WTC11 (cell line): Measurements from ENCODE around the gene NGB. TPM values are rescaled to one million over a fixed set of nuclear protein-coding genes. Genes with fewer than 3 reads are reported as not detected.
A peak's percentile ranks its signal among the peaks of the same experiment; 100 is the strongest.

Experiments used
- ATAC-seq: fragments of 200-7000 bp; cut with Tn5 transposase; 2 replicates; pipeline ENCODE4 v1.10.0; 2021; ENCODE audit warnings: mild to moderate bottlenecking, moderate library complexity
- CTCF ChIA-PET: fragments of 300-600 bp; sonication (Branson Sonifier 250); formaldehyde crosslinking; loops from one replicate; lab custom pipeline; 2021; ENCODE audit warnings: antibody characterized with exemption; lab: Charles Lee
- POLR2A ChIA-PET: fragments of 350-600 bp; sonication (Branson Sonifier 250); formaldehyde crosslinking; loops from one replicate; lab custom pipeline; 2021; ENCODE audit warnings: antibody characterized with exemption; lab: Charles Lee
- DNase-seq: peaks from one replicate; pipeline ENCODE4 v3.0.0; 2021; ENCODE audit warnings: low spot score
- H3K27ac Mint-ChIP-seq: 2 replicates; pipeline ENCODE4 v1.8.0; 2021; ENCODE audit warnings: mixed read lengths
- H3K27me3 Mint-ChIP-seq: 2 replicates; pipeline ENCODE4 v1.8.0; 2021; ENCODE audit warnings: low read depth, mild to moderate bottlenecking, moderate library complexity, mixed read lengths
- H3K36me3 Mint-ChIP-seq: 2 replicates; pipeline ENCODE4 v1.8.0; 2021; ENCODE audit warnings: mixed read lengths
- H3K4me1 Mint-ChIP-seq: 2 replicates; pipeline ENCODE4 v1.8.0; 2022; ENCODE audit warnings: mixed read lengths
- H3K4me3 Mint-ChIP-seq: 2 replicates; pipeline ENCODE4 v1.8.0; 2021; ENCODE audit warnings: mild to moderate bottlenecking, moderate library complexity, mixed read lengths
- H3K9me3 Mint-ChIP-seq: 2 replicates; pipeline ENCODE4 v1.8.0; 2021; ENCODE audit warnings: mixed read lengths
- CBFB ChIP-seq: sonication (generic); formaldehyde crosslinking; IDR thresholded peaks from 2 replicates; pipeline ENCODE4 v1.8.1; 2022; ENCODE audit warnings: mild to moderate bottlenecking, low read depth, missing genetic modification reagents
- CREB1 ChIP-seq: sonication (generic); formaldehyde crosslinking; IDR thresholded peaks from 2 replicates; pipeline ENCODE4 v1.8.0; 2023; ENCODE audit warnings: mild to moderate bottlenecking, missing genetic modification reagents
- ETV6 ChIP-seq: sonication (generic); formaldehyde crosslinking; IDR thresholded peaks from 2 replicates; pipeline ENCODE4 v1.8.1; 2022; ENCODE audit warnings: mild to moderate bottlenecking, missing genetic modification reagents
- GABPB1 ChIP-seq: sonication (generic); formaldehyde crosslinking; IDR thresholded peaks from 2 replicates; pipeline ENCODE4 v1.8.1; 2023; ENCODE audit warnings: mild to moderate bottlenecking, missing genetic modification reagents
- HMGA2 ChIP-seq: fragments of 250-450 bp; sonication (Bioruptor Pico); IDR thresholded peaks from 2 replicates; pipeline ENCODE4 v1.4.0; 2021; ENCODE audit warnings: mild to moderate bottlenecking, moderate library complexity
- JAZF1 ChIP-seq: fragments of 250-450 bp; sonication (Bioruptor Pico); IDR thresholded peaks from 2 replicates; pipeline ENCODE4 v1.9.0; 2021; ENCODE audit warnings: moderate library complexity, mild to moderate bottlenecking, inconsistent platforms
- JUN ChIP-seq: sonication (generic); formaldehyde crosslinking; IDR thresholded peaks from 2 replicates; pipeline ENCODE4 v1.8.0; 2023; ENCODE audit warnings: mild to moderate bottlenecking, missing genetic modification reagents
- MXD4 ChIP-seq: fragments of 250-450 bp; sonication (Bioruptor Pico); IDR thresholded peaks from 2 replicates; pipeline ENCODE4 v1.8.0; 2021; ENCODE audit warnings: mild to moderate bottlenecking, moderate library complexity, borderline replicate concordance
- NR2C2 ChIP-seq: sonication (generic); formaldehyde crosslinking; IDR thresholded peaks from 2 replicates; pipeline ENCODE4 v1.8.0; 2022; ENCODE audit warnings: mild to moderate bottlenecking, missing genetic modification reagents
- NR3C1 ChIP-seq: sonication (generic); formaldehyde crosslinking; conservative IDR thresholded peaks from 2 replicates; pipeline ENCODE4 v1.8.1; 2023; ENCODE audit warnings: low read depth, mild to moderate bottlenecking, missing genetic modification reagents
- OVOL2 ChIP-seq: fragments of 250-450 bp; sonication (Bioruptor Pico); IDR thresholded peaks from 2 replicates; pipeline ENCODE4 v1.9.0; 2021; ENCODE audit warnings: mild to moderate bottlenecking, borderline replicate concordance
- RORB ChIP-seq: fragments of 250-450 bp; sonication (Bioruptor Pico); IDR thresholded peaks from 2 replicates; pipeline ENCODE4 v1.9.0; 2021; ENCODE audit warnings: mild to moderate bottlenecking
- TEAD4 ChIP-seq: sonication (generic); formaldehyde crosslinking; IDR thresholded peaks from 2 replicates; pipeline ENCODE4 v1.8.0; 2022; ENCODE audit warnings: mild to moderate bottlenecking, missing genetic modification reagents
- ZNF219 ChIP-seq: sonication (generic); formaldehyde crosslinking; IDR thresholded peaks from 2 replicates; pipeline ENCODE4 v1.8.0; 2023; ENCODE audit warnings: missing genetic modification reagents, mild to moderate bottlenecking, borderline replicate concordance
- ZNF263 ChIP-seq: sonication (generic); formaldehyde crosslinking; IDR thresholded peaks from 2 replicates; pipeline ENCODE4 v1.8.1; 2022; ENCODE audit warnings: low read depth, mild to moderate bottlenecking, moderate library complexity, missing genetic modification reagents
- total RNA-seq: library from RNA; stranded (reverse); gene quantifications from 3 replicates; pipeline ENCODE4 v1.2.3, GENCODE V29; 2021
- TF ChIP-seq, protein P1 (sequence below): sonication (generic); formaldehyde crosslinking; IDR thresholded peaks from 2 replicates; pipeline ENCODE4 v1.8.1; 2023; ENCODE audit warnings: mild to moderate bottlenecking, missing genetic modification reagents, moderate library complexity
- TF ChIP-seq, protein P2 (sequence below): sonication (generic); formaldehyde crosslinking; IDR thresholded peaks from 2 replicates; pipeline ENCODE4 v1.8.0; 2022; ENCODE audit warnings: mild to moderate bottlenecking, missing genetic modification reagents
- TF ChIP-seq, protein P3 (sequence below): sonication (generic); formaldehyde crosslinking; IDR thresholded peaks from 2 replicates; pipeline ENCODE4 v1.8.1; 2022; ENCODE audit warnings: missing genetic modification reagents, borderline replicate concordance
- TF ChIP-seq, protein P4 (sequence below): fragments of 250-450 bp; sonication (Bioruptor Pico); IDR thresholded peaks from 2 replicates; pipeline ENCODE4 v2.1.2; 2022; ENCODE audit warnings: mild to moderate bottlenecking, moderate library complexity
- TF ChIP-seq, protein P5 (sequence below): sonication (generic); formaldehyde crosslinking; IDR thresholded peaks from 2 replicates; pipeline ENCODE4 v1.8.1; 2022; ENCODE audit warnings: mild to moderate bottlenecking, moderate library complexity, missing genetic modification reagents

The NGB gene
- total RNA-seq, 1 experiment from 2014 or later, result 0.33 TPM

DNA sequence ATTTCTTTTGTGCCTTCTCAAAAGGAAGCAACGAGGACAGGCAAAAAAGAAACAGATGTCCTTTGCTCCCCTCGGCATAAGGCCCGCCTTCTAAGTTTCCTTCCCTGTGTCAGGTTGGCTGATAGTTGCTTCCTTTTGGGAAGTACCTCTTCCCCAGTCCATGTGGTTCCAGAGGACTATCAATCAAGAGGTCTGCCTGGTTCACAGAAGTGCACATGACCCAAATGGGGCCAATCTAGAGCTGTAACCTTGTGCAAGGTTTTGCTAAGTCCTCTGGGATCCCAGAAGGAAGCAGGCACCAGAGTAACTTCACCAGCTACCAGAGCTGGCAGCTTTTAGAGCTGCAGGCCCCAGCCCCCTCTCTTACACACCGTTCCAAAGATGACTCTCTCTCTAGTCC, 46.8 kb downstream of the NGB start:
- ATAC-seq, result no peak
- POLR2A ChIA-PET, result no interaction called here
- Mint-ChIP-seq H3K9me3 (no peaks in the 10 kb centered on the region), H3K4me3 (no peak overlapping the region), H3K4me1 (peaks cover 52% of the 10 kb centered on the region), H3K27me3 (no peaks in the 10 kb centered on the region), H3K36me3 (no peaks in the 10 kb centered on the region), H3K27ac (0 out of 2 replicates have a peak overlapping the region, but pooled peaks have one; percentile 17)
- DNase-seq, result no peak
- TF ChIP-seq ETV6 (CRISPR knock-in tag), result no peak
- no peak for TF ChIP-seq GABPB1 (CRISPR knock-in tag)
- TF ChIP-seq, protein P1, sequence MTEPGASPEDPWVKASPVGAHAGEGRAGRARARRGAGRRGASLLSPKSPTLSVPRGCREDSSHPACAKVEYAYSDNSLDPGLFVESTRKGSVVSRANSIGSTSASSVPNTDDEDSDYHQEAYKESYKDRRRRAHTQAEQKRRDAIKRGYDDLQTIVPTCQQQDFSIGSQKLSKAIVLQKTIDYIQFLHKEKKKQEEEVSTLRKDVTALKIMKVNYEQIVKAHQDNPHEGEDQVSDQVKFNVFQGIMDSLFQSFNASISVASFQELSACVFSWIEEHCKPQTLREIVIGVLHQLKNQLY (CRISPR knock-in tag), result no peak
- TF ChIP-seq ZNF263 (CRISPR knock-in tag), result no peak
- TF ChIP-seq JAZF1 (CRISPR knock-in tag), result no peak
- TF ChIP-seq, protein P2, sequence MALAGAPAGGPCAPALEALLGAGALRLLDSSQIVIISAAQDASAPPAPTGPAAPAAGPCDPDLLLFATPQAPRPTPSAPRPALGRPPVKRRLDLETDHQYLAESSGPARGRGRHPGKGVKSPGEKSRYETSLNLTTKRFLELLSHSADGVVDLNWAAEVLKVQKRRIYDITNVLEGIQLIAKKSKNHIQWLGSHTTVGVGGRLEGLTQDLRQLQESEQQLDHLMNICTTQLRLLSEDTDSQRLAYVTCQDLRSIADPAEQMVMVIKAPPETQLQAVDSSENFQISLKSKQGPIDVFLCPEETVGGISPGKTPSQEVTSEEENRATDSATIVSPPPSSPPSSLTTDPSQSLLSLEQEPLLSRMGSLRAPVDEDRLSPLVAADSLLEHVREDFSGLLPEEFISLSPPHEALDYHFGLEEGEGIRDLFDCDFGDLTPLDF (CRISPR knock-in tag), result no peak
- no peak for TF ChIP-seq NR2C2 (CRISPR knock-in tag)
- CTCF ChIA-PET, result interaction anchor here (0.8 to 5.0 kb wide), 5 partner anchors 11 to 97 kb away, joined by 3 to 27 read pairs (median 5); partner anchors contain the start of genes GSTZ1 and ZDHHC22

DNA sequence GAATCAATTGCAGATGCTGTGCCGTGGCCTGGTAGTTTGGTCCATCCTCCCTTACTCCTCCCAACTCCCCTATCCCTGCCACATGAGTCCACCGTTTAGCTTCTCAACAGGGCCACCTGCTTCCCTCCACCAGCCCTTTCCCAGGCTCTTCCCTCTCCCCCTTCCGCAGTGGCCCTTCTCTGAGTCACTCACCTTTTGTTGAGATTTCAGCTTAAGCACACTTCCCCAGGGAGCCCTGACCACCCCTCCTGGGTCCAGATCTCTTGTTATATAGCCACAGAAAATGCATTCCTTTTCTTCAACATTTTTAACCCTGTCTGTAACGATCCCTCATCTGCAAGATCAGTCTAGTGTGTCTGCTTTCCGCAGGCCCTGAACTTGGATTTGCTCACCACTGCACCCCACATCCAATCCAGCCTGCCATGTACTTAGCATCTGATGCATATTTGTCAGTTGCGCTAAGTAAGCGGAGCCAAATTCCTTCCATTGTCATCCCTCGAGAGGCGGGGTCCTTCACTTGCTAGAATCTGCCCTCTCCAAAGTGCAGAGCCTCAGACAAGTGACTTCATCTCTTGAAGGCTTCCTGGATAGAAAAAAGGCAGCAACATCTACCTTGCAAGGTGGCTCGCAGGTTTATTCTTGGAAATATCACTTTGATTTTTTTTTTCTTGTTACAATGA, 48.3 kb downstream of the NGB start:
- peaks cover 52% of the 10 kb centered on the region for H3K4me1 Mint-ChIP-seq
- H3K27me3 Mint-ChIP-seq, result no peaks in the 10 kb centered on the region
- ChIA-PET CTCF (interaction anchor here (0.9 to 5.0 kb wide), 4 partner anchors 9 to 94 kb away, joined by 3 to 27 read pairs (median 6); partner anchors contain the start of gene TMEM63C), POLR2A (no interaction called here)
- no peaks in the 10 kb centered on the region for H3K36me3 Mint-ChIP-seq
- H3K9me3 Mint-ChIP-seq, result no peaks in the 10 kb centered on the region
- H3K27ac Mint-ChIP-seq, result peak overlapping the region; percentile 20
- DNase-seq (peak; percentile 31), ATAC-seq (peak; percentile 65)
- peak overlapping the region; percentile 29 for H3K4me3 Mint-ChIP-seq
- TF ChIP-seq TEAD4 (CRISPR knock-in tag) (no peak), NR3C1 (no peak), CBFB (CRISPR knock-in tag) (no peak)
- TF ChIP-seq, protein P3, sequence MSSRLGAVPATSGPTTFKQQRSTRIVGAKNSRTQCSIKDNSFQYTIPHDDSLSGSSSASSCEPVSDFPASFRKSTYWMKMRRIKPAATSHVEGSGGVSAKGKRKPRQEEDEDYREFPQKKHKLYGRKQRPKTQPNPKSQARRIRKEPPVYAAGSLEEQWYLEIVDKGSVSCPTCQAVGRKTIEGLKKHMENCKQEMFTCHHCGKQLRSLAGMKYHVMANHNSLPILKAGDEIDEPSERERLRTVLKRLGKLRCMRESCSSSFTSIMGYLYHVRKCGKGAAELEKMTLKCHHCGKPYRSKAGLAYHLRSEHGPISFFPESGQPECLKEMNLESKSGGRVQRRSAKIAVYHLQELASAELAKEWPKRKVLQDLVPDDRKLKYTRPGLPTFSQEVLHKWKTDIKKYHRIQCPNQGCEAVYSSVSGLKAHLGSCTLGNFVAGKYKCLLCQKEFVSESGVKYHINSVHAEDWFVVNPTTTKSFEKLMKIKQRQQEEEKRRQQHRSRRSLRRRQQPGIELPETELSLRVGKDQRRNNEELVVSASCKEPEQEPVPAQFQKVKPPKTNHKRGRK (CRISPR knock-in tag), result no peak

DNA sequence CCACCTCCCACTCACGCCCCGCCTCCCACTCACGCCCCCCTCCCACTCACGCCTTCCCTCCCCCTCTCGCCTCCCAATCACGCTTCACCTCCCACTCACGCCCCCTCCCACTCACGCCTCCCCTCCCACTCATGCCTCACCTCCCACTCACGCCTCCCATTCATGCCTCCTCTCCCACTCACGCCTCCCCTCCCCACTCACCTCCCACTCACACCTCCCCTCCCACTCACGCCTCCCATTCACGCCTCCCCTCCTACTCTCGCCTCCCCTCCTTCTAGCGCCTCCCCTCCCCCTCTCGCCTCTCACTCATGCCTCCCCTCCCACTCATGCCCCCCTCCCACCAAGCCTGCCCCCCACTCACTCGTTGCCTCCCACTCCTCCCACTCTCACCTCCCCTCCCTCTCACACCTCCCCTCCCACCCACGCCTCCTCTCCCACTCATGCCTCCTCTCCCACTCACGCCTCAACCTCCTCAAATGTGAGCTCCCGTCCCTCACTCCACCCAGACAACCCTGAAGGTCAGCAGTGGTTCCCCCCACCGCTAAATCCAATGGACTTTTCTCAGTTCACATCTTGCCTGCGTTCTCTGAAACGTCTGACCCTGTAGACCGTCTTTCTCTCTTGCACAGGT, 49.6 kb downstream of the NGB start:
- Mint-ChIP-seq H3K36me3 (no peaks in the 10 kb centered on the region), H3K4me1 (peaks cover 52% of the 10 kb centered on the region), H3K9me3 (no peaks in the 10 kb centered on the region), H3K4me3 (no peak overlapping the region), H3K27ac (no peak overlapping the region), H3K27me3 (no peaks in the 10 kb centered on the region)
- ATAC-seq (no peak), DNase-seq (no peak)
- POLR2A ChIA-PET, result no interaction called here
- CTCF ChIA-PET, result interaction anchor here (0.5 to 5.0 kb wide), 4 partner anchors 8 to 1563 kb away, joined by 3 to 27 read pairs (median 4); partner anchors contain the start of gene TMEM63C
- TF ChIP-seq, protein P4, sequence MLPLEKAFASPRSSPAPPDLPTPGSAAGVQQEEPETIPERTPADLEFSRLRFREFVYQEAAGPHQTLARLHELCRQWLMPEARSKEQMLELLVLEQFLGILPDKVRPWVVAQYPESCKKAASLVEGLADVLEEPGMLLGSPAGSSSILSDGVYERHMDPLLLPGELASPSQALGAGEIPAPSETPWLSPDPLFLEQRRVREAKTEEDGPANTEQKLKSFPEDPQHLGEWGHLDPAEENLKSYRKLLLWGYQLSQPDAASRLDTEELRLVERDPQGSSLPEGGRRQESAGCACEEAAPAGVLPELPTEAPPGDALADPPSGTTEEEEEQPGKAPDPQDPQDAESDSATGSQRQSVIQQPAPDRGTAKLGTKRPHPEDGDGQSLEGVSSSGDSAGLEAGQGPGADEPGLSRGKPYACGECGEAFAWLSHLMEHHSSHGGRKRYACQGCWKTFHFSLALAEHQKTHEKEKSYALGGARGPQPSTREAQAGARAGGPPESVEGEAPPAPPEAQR (CRISPR knock-in tag), result no peak
- no peak for TF ChIP-seq OVOL2 (CRISPR knock-in tag)
- TF ChIP-seq RORB (CRISPR knock-in tag), result no peak
- no peak for TF ChIP-seq ETV6 (CRISPR knock-in tag)
- TF ChIP-seq, protein P5, sequence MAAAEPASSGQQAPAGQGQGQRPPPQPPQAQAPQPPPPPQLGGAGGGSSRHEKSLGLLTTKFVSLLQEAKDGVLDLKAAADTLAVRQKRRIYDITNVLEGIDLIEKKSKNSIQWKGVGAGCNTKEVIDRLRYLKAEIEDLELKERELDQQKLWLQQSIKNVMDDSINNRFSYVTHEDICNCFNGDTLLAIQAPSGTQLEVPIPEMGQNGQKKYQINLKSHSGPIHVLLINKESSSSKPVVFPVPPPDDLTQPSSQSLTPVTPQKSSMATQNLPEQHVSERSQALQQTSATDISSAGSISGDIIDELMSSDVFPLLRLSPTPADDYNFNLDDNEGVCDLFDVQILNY (CRISPR knock-in tag), result no peak
- no peak for TF ChIP-seq JUN (CRISPR knock-in tag)
- TF ChIP-seq MXD4 (CRISPR knock-in tag), result no peak
- TF ChIP-seq CREB1 (CRISPR knock-in tag), result no peak
- no peak for TF ChIP-seq ZNF219 (CRISPR knock-in tag)
- TF ChIP-seq HMGA2 (CRISPR knock-in tag), result no peak
